Testis (tissue), 2 donors: Measurements from ENCODE around the gene CCDC83.

ENCODE experiments used
- CTCF ChIP-seq, 3 experiments: fragments of 450-650 bp in 2 of 3; fragments of 200-600 bp in 1 of 3; sonication (generic) in 1 of 3; IDR thresholded peaks; one replicate each; pipeline ENCODE4 v1.5.1; 2016 to 2019; ENCODE audit warnings: antibody characterized with exemption in 3 of 3, mild to moderate bottlenecking in 2 of 3, moderate library complexity in 1 of 3
- POLR2A ChIP-seq: fragments of 450-650 bp; IDR thresholded peaks from one replicate; pipeline ENCODE4 v1.6.1; 2017; ENCODE audit warnings: antibody characterized with exemption, mild to moderate bottlenecking, moderate library complexity

GRCh38 chr11:85949798-85950197 is 94.6 kb downstream of the CCDC83 start:
- TF ChIP-seq CTCF (IDR thresholded peaks at IDR 0.05) (no peak), POLR2A (no peak)
